ENCODE results near the gene PFDN4.
"Not testable (repeated sequence)": the region's sequence is repeated elsewhere in the genome, so short reads cannot be mapped to it uniquely, and the experiment has no call there.

The PFDN4 gene

DNA sequence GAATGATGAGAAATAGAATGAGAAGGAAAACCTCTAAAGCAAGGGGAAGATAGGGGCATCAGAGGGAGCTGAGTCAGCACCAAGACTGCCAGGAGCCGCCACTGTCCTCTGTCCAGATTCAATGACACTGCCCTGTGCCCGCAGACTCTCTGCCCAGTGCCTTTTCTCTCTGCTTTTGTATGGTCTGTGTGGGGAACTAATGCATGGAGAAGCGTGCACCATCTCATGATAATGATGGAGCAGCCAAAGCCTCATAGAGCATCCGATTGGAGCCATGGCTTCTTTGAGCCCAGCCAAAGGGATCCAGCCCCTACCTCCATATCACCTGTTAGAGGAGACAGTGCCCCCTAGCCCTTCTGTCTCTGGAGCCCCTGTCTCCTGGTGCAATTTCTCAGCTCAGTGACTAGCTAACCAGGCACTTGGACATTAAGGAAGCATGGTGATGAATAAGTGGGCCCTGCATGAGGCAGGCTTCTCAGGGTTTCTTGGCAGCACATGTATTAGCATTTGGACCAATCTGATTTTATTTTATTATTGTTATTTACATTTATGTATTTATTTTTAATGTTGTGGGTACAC lies 6.5 kb upstream of the PFDN4 start:
- no peak for DNase-seq

GRCh38 chr20:54203281-54203680 lies 4.6 kb upstream of the PFDN4 start:
- peak in 2 of 3 donors; percentile 14 to 29 for DNase-seq

DNA sequence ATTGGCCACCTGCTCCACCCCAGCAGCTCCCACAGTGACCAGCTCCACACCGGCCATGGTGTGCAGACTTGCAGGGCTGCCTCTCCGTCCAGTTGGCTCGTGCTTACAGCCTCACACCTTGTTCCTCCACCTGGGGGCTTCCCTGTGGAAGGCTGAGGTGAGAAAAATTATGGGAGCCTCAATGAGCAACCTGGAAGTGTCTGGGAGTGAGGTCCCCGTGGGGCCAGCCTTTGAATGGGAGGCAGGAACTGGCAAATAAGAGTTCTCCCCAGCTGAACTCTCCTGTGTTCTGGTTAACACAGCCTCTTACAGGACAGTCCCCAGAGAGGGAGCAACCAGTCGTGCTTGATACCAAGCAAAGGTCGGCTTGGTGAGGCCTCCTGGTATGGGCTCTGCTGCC lies 3.8 kb upstream of the PFDN4 start:
- DNase-seq: no peak

GRCh38 chr20:54204481-54204880 lies 3.4 kb upstream of the PFDN4 start:
- DNase-seq: no peak

DNA sequence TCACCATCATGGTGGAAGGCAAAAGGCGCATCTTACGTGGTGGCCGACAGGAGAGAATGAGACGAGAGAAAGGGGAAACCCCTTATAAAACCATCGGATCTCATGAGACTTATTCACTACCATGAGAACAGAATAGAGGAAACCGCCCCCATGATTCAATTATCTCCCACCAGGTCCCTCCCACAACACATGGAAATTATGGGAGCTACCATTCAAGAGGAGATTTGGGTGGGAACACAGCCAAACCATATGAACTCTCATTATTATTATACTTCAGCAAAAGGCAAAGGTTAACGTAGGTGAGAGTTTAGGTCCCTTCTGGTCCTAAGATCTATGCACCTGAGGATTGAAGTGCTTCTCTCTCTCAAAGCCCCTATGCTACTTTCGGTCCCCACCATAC lies 2.4 kb upstream of the PFDN4 start:
- peak; percentile 31 to 56 (median 53) for DNase-seq

DNA sequence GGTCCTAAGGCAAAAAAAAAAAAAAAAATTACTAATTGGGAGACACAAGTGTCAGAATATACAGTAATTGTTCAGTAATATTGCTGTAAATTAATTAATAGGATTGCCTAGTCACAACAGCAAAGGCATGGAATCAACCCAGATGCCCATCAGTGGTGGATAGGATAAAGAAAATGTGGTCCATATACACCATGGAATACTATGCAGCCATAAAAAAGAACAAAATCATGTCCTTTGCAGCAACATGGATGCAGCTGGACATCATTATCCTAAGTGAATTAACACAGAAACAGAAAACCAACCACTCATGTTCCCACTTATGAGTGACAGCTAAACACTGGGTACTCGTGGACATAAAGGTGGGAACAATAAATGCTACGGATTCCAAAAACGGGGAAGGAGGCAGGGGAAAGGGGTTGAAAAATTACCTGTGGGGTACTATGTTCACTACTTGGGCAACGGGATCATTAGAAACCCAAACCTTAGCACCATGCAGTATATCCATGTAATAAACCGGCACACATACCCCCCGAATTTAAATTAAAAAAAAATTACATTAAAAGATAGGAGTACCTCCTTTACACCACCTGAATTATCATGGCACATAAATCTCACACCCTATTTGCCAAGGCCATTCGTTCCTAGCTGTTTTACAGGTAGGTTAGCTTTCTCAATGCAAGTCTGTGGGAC lies 689 bp upstream of the PFDN4 start:
- DNase-seq: no peak

GRCh38 chr20:54208548-54209176 lies 775 bp downstream of the PFDN4 start:
- peak in 1 of 3 donors; percentile 8 for DNase-seq

DNA sequence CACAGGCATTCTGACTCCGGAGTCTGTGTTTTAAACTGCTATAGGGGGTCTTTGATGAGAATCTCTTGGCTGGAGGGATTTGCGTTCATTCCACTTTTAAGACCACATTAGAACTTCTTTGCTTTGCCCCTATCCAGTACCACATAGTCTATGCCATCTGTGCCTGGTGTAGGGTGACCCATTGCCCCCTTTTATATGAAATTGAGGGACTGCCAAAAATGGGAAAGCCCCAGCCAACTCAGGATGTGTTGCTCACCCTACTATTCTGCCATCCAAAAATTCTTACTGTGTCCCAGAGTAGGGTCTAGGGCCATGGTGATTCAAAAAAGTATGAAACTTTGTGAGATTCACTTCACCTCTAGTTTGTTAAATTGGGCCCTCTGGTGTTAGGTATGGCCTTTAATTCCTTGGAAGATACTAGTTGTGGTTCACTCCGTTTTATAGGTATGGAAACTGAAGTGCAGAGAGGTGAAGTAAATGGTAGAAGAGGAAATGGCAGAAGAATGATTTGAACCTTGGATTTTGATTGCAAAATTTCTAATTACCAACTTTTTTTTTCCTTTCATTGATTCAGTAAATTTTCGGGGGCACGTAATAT lies 1.4 kb downstream of the PFDN4 start:
- no peak for DNase-seq

DNA sequence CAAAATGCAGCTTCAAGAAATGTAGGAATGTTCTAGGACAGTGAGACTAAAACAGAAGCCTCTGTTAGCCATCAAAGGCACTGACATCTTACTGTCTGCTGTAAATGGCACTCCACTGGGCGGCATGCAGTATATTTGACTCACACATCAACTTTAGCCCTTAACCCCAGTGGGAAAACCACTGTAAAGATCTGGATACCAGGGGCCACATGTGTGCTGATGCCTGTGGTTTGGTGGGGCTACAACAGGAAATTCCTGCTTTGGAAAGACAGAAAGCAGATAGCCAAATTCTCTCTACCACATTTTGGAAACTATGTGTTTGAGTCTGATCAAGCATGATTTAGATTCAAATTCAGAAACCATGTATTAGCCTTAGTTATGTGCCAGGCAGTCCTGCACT lies 4.3 kb downstream of the PFDN4 start:
- no peak for DNase-seq

- no peak for DNase-seq
These were observed 5.0 kb downstream of the PFDN4 start for GRCh38 chr20:54212871-54213270.

- no peak for DNase-seq
These were observed 6.7 kb downstream of the PFDN4 start for GRCh38 chr20:54214566-54214965.

- DNase-seq: no peak
These were observed 7.4 kb downstream of the PFDN4 start for GRCh38 chr20:54215157-54215789.

GRCh38 chr20:54217762-54218161 lies 9.9 kb downstream of the PFDN4 start:
- no peak for DNase-seq

GRCh38 chr20:54218470-54218869 lies 10.6 kb downstream of the PFDN4 start:
- no peak for DNase-seq

GRCh38 chr20:54219751-54220426 lies 12.0 kb downstream of the PFDN4 start:
- peak; percentile 49 to 75 (median 66) for DNase-seq

DNA sequence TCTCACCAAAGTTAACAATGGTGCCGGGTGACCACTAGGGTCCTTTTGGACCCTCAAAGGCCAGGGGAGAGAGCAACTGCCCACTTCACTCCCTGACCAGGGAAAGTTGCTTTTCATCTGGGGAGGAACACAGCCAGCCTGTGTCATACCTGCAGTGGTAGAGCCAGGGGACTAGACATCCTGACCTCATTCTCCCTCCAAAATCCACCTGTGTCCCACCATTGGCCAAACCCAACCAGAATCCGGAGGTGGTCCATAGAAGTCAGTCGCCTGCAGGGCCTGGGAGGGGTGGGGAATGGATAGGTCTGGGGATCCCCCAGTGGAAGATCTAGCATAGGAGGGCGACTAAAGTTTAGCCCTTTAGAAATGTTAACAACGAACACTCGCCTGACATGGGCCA lies 12.8 kb downstream of the PFDN4 start:
- peak in 1 of 3 donors; percentile 5 for DNase-seq

- peak; percentile 64 to 80 (median 77) for DNase-seq
These were observed 13.5 kb downstream of the PFDN4 start for GRCh38 chr20:54221353-54221752.

- peak in 1 of 3 donors; percentile 13 for DNase-seq
These were observed 14.4 kb downstream of the PFDN4 start for GRCh38 chr20:54221996-54222890.

DNA sequence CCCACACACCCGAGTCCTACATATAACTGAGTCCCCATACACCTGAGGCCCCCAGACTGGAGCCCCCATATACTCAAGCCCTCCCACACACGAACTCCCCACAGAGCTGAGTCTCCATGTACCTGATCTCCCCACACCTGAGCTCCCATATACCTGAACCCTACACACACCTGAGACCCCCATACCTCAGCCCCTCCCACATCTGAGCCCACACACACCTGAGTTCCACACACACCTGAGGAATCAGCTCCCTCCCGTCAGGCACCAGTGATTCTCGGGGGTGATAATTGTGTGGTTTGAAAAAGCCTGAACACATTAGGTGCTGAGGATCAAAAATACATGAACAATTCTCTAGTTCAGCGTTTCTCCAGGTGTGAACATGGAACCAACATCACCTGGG lies 15.4 kb downstream of the PFDN4 start:
- no peak for DNase-seq

- DNase-seq: peak in 1 of 3 donors; percentile 12
These were observed 15.9 kb downstream of the PFDN4 start for GRCh38 chr20:54223751-54224150.

DNA sequence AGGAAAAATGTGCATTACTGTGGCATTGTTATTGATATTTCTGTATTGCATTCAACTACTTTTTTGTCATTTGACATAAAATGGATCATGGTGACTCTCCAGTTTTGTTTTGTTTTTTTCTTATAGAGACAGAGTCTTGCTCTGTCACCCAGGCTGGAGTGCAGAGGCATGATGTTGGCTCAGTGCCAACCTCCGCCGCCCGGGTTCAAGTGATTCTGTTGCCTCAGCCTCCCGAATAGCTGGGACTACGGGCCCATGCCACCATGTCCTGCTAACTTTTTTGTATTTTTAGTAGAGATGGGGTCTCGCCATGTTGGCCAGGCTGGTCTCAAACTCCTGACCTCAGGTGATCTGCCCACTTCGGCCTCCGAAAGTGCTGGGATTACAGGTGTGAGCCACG lies 16.8 kb downstream of the PFDN4 start:
- DNase-seq: not testable (repeated sequence)

GRCh38 chr20:54227241-54227640 lies 19.4 kb downstream of the PFDN4 start:
- DNase-seq: no peak

All from suppressor macrophage treated with lipopolysaccharide for 1 hour (primary cell).